ENCODE results near the gene ZNF662. TPM values are rescaled to one million over a fixed set of nuclear protein-coding genes. Genes with fewer than 3 reads are reported as not detected.

The ZNF662 gene
- total and polyA plus RNA-seq, 2 of the 8 experiments (the other 6 are each of a cell fraction or from before 2014, with no cell fraction given), result 0.03 TPM; not detected in 1

DNA sequence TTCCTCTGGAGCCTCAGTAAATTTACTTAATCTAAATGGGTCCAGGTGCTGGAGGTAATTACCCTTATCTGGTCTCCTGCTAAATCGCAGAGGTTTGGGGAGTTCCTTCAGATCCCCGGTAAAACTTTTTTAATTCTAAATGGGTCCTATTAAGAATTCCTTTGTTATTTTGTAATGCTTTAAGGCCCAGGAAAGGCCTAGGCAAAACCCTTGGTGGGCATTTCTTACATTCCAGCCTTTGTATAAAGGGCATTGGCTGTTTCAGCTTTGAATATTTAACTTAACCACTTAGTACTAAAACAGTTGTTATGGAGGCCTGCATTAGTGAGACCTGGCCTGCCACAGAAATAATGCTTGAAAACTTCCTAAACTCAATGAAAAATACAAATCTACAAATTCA is 14.9 kb upstream of the ZNF662 start (continued):
- TF ChIP-seq, protein P1, sequence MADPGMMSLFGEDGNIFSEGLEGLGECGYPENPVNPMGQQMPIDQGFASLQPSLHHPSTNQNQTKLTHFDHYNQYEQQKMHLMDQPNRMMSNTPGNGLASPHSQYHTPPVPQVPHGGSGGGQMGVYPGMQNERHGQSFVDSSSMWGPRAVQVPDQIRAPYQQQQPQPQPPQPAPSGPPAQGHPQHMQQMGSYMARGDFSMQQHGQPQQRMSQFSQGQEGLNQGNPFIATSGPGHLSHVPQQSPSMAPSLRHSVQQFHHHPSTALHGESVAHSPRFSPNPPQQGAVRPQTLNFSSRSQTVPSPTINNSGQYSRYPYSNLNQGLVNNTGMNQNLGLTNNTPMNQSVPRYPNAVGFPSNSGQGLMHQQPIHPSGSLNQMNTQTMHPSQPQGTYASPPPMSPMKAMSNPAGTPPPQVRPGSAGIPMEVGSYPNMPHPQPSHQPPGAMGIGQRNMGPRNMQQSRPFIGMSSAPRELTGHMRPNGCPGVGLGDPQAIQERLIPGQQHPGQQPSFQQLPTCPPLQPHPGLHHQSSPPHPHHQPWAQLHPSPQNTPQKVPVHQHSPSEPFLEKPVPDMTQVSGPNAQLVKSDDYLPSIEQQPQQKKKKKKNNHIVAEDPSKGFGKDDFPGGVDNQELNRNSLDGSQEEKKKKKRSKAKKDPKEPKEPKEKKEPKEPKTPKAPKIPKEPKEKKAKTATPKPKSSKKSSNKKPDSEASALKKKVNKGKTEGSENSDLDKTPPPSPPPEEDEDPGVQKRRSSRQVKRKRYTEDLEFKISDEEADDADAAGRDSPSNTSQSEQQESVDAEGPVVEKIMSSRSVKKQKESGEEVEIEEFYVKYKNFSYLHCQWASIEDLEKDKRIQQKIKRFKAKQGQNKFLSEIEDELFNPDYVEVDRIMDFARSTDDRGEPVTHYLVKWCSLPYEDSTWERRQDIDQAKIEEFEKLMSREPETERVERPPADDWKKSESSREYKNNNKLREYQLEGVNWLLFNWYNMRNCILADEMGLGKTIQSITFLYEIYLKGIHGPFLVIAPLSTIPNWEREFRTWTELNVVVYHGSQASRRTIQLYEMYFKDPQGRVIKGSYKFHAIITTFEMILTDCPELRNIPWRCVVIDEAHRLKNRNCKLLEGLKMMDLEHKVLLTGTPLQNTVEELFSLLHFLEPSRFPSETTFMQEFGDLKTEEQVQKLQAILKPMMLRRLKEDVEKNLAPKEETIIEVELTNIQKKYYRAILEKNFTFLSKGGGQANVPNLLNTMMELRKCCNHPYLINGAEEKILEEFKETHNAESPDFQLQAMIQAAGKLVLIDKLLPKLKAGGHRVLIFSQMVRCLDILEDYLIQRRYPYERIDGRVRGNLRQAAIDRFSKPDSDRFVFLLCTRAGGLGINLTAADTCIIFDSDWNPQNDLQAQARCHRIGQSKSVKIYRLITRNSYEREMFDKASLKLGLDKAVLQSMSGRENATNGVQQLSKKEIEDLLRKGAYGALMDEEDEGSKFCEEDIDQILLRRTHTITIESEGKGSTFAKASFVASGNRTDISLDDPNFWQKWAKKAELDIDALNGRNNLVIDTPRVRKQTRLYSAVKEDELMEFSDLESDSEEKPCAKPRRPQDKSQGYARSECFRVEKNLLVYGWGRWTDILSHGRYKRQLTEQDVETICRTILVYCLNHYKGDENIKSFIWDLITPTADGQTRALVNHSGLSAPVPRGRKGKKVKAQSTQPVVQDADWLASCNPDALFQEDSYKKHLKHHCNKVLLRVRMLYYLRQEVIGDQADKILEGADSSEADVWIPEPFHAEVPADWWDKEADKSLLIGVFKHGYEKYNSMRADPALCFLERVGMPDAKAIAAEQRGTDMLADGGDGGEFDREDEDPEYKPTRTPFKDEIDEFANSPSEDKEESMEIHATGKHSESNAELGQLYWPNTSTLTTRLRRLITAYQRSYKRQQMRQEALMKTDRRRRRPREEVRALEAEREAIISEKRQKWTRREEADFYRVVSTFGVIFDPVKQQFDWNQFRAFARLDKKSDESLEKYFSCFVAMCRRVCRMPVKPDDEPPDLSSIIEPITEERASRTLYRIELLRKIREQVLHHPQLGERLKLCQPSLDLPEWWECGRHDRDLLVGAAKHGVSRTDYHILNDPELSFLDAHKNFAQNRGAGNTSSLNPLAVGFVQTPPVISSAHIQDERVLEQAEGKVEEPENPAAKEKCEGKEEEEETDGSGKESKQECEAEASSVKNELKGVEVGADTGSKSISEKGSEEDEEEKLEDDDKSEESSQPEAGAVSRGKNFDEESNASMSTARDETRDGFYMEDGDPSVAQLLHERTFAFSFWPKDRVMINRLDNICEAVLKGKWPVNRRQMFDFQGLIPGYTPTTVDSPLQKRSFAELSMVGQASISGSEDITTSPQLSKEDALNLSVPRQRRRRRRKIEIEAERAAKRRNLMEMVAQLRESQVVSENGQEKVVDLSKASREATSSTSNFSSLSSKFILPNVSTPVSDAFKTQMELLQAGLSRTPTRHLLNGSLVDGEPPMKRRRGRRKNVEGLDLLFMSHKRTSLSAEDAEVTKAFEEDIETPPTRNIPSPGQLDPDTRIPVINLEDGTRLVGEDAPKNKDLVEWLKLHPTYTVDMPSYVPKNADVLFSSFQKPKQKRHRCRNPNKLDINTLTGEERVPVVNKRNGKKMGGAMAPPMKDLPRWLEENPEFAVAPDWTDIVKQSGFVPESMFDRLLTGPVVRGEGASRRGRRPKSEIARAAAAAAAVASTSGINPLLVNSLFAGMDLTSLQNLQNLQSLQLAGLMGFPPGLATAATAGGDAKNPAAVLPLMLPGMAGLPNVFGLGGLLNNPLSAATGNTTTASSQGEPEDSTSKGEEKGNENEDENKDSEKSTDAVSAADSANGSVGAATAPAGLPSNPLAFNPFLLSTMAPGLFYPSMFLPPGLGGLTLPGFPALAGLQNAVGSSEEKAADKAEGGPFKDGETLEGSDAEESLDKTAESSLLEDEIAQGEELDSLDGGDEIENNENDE (IDR thresholded peaks at IDR 0.05; ENCODE audit: insufficient replicate concordance, low read length), result peak; percentile 95
- TF ChIP-seq, protein P2, sequence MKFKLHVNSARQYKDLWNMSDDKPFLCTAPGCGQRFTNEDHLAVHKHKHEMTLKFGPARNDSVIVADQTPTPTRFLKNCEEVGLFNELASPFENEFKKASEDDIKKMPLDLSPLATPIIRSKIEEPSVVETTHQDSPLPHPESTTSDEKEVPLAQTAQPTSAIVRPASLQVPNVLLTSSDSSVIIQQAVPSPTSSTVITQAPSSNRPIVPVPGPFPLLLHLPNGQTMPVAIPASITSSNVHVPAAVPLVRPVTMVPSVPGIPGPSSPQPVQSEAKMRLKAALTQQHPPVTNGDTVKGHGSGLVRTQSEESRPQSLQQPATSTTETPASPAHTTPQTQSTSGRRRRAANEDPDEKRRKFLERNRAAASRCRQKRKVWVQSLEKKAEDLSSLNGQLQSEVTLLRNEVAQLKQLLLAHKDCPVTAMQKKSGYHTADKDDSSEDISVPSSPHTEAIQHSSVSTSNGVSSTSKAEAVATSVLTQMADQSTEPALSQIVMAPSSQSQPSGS (IDR thresholded peaks at IDR 0.05; ENCODE audit: low read length), result peak; percentile 29; the same call in 1 of the 2 replicates
- no peak for TF ChIP-seq TAF1 (IDR thresholded peaks at IDR 0.05; ENCODE audit: low read depth, low read length)
- TF ChIP-seq SIRT6 (IDR thresholded peaks at IDR 0.05; ENCODE audit: low read length), result no peak
- peak; percentile 97 for TF ChIP-seq TEAD4 (IDR thresholded peaks at IDR 0.05; ENCODE audit: low read depth, low read length)
- peak; percentile 65; the same call in 1 of the 2 replicates for TF ChIP-seq SP1 (IDR thresholded peaks at IDR 0.05; ENCODE audit: low read depth, low read length)
- no peak for TF ChIP-seq KDM5A (IDR thresholded peaks at IDR 0.05; ENCODE audit: low read length)
